ENCODE measurements around the gene PSAP.

PSAP gene

DNA sequence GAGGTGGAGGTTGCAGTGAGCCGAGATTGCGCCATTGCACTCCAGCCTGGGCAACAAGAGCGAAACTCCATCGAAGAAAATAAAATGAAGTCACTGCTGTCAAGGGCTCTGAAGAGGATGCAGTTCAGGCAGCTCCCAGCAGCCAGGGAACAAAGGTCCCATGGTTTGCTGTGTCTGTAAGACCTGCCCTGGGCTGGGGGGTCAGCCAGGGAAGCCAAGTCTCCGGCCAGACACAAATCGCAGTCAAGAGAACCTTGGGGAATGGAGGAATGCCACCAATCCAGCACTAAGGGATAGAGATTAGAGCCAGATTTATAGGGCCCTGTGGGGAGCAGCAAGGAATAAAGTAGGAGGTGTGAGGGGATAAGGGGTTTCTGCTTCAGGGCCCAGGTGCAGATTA lies 48.8 kb downstream of the PSAP start:
- TF ChIP-seq, protein P1, sequence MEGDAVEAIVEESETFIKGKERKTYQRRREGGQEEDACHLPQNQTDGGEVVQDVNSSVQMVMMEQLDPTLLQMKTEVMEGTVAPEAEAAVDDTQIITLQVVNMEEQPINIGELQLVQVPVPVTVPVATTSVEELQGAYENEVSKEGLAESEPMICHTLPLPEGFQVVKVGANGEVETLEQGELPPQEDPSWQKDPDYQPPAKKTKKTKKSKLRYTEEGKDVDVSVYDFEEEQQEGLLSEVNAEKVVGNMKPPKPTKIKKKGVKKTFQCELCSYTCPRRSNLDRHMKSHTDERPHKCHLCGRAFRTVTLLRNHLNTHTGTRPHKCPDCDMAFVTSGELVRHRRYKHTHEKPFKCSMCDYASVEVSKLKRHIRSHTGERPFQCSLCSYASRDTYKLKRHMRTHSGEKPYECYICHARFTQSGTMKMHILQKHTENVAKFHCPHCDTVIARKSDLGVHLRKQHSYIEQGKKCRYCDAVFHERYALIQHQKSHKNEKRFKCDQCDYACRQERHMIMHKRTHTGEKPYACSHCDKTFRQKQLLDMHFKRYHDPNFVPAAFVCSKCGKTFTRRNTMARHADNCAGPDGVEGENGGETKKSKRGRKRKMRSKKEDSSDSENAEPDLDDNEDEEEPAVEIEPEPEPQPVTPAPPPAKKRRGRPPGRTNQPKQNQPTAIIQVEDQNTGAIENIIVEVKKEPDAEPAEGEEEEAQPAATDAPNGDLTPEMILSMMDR (IDR thresholded peaks at IDR 0.05; ENCODE audit: borderline replicate concordance, control extremely low read depth, extremely low read depth, insufficient read depth, missing control alignments): no peak
- no peak for DNase-seq (ENCODE audit: low spot score)
- in situ Hi-C loops (cut with MboI; ENCODE audit: low sequenced_read_pairs, unreplicated experiment): no loop called here

DNA sequence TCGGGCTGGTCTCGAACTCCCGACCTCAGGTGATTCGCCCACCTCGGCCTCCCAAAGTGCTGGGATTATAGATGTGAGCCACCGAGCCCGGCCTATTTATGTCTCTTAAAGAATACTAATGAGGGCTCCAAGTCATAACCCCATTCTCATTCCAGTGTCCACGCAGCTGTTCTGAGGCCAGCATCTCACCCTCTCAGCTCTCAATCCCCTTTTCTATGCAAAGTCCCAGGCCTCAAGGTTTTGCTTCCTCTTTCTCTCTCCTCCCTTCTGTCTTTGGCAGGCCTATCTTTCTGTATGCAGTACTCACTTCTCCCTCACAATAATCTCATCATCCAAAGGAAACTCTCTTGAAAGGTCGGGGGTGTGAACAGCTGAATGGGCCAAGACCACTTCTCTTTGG lies 49.7 kb downstream of the PSAP start:
- peak; percentile 81 for DNase-seq (ENCODE audit: low spot score)
- TF ChIP-seq, protein P1 (IDR thresholded peaks at IDR 0.05; ENCODE audit: borderline replicate concordance, control extremely low read depth, extremely low read depth, insufficient read depth, missing control alignments): no peak
- in situ Hi-C loops (cut with MboI; ENCODE audit: low sequenced_read_pairs, unreplicated experiment): no loop called here

DNA sequence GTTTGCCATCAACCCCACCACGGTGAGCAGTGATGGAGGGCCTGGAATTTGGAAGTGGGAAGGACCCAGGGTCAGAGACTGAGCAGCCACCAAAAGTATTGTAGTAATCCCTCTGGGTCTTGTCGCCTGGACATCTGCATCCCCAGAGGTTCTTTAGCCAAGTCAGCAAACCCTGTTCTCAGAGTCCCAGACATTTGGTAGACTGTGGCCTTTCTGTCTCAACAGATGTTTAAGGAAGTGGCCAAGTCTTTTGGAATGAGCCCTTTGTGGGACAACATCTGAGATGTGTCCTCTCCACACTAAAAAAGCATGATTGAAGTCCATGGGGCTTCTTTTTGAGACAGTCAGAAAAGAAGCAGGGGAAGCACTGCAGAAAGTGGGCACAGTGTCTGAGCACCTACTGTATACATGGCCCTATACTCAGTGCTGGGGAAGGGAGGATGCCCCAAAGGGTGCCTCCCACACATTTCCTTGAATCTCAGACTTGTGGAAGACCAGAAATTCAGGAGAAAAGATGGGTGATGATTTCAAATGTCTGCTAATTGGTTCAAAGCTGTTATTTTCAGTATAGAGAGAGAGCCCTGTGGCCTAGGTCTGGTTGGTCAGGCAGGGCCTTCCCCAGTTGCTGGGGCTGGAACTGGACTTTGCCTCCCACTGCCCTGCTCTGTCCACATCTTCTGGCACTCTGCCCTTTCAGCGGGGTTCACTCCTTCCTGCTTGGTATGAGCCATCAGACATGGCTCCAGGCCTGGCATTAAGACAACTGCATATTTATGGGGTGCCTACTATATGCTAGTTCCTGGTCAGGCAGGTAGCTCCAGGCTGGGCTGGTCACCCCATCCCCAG lies 51.2 kb downstream of the PSAP start:
- TF ChIP-seq, protein P1 (IDR thresholded peaks at IDR 0.05; ENCODE audit: borderline replicate concordance, control extremely low read depth, extremely low read depth, insufficient read depth, missing control alignments): no peak
- no peak for DNase-seq (ENCODE audit: low spot score)
- in situ Hi-C loops (cut with MboI; ENCODE audit: low sequenced_read_pairs, unreplicated experiment): no loop called here

DNA sequence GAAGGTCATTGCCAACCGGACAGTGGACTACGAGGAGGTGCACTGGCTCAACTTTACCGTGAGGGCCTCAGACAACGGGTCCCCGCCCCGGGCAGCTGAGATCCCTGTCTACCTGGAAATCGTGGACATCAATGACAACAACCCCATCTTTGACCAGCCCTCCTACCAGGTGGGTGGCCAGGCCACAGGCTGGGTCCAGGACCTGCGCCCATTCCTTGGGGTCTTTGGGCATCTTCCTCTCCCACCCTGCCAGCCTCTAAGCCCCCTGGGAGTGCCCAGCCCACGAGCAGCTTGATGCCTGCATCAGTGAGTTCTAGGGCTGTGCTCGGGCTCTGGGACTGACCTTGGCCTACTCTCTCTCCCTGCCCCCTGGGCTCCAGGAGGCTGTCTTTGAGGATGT lies 51.9 kb downstream of the PSAP start:
- TF ChIP-seq, protein P1 (IDR thresholded peaks at IDR 0.05; ENCODE audit: borderline replicate concordance, control extremely low read depth, extremely low read depth, insufficient read depth, missing control alignments): no peak
- no peak for DNase-seq (ENCODE audit: low spot score)
- in situ Hi-C loops (cut with MboI; ENCODE audit: low sequenced_read_pairs, unreplicated experiment): no loop called here

DNA sequence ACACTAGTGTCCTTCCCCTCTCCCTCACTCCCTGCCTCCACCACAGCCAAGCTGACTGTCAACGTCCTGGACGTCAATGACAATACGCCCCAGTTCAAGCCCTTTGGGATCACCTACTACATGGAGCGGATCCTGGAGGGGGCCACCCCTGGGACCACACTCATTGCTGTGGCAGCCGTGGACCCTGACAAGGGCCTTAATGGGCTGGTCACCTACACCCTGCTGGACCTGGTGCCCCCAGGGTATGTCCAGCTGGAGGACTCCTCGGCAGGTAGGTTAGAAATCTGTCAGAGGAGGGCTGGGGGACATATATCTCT lies 52.8 kb downstream of the PSAP start:
- in situ Hi-C loops (cut with MboI; ENCODE audit: low sequenced_read_pairs, unreplicated experiment): no loop called here
- TF ChIP-seq, protein P1 (IDR thresholded peaks at IDR 0.05; ENCODE audit: borderline replicate concordance, control extremely low read depth, extremely low read depth, insufficient read depth, missing control alignments): no peak
- DNase-seq (ENCODE audit: low spot score): no peak

DNA sequence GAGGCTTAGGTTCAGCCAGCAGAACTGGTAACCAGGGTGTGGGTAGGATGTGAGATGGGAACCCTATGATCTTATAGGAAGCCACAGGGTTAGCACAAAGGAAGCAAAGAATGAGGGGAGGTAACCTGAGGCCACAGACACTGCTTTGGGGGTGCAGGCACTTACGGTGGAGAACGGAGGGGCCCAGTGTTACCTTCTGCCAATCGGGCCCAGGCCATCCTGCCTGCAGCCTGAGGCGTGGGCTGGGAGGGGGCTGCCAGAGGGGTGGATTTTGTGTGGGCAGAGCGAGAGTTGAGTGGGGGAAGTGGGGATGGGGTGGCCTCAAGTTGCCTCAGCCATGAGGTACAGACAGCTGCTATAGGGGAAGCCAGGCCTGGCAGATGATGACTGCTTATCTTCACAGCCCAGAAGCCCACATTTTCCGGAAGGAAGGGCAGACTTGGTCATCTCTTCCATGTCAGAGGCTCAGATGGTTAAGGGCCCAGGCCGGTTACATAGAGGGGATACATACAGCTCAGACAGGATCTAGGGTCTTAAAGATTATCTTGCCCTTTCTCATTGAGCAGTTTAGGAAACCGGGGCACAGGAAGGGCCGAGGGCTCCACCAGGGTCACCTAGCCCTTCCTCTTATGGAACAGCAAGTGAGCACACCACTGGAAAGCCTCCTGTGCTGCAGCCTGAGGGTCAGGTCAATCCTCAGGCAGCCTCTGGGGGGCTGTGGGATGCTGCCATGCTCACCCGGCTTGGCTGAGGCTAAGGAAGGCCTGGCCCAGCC lies 53.3 kb downstream of the PSAP start:
- in situ Hi-C loops (cut with MboI; ENCODE audit: low sequenced_read_pairs, unreplicated experiment): no loop called here
- DNase-seq (ENCODE audit: low spot score): no peak

More for the DNA sequence above, 53.3 kb downstream of the PSAP start:
- TF ChIP-seq, protein P1 (IDR thresholded peaks at IDR 0.05; ENCODE audit: borderline replicate concordance, control extremely low read depth, extremely low read depth, insufficient read depth, missing control alignments): no peak
